ENCODE results near the gene CDCA7L. TPM values are rescaled to one million over a fixed set of nuclear protein-coding genes. Genes with fewer than 3 reads are reported as not detected.

Gene CDCA7L
- total RNA-seq, 1 donor: 31.5 TPM

- DNase-seq (ENCODE audit: low read depth): no peak
- no peak for TF ChIP-seq CTCF (IDR thresholded peaks at IDR 0.05; ENCODE audit: insufficient read depth, low read depth, low read length)
- H3K4me3 ChIP-seq (ENCODE audit: low read depth, low read length): no peak overlapping the region
Measured at GRCh38 chr7:21912931-21913780, 32.5 kb downstream of the CDCA7L start.

- no peak overlapping the region for H3K4me3 ChIP-seq (ENCODE audit: low read depth, low read length)
- DNase-seq (ENCODE audit: low read depth): peak; percentile 55
- TF ChIP-seq CTCF (IDR thresholded peaks at IDR 0.05; ENCODE audit: insufficient read depth, low read depth, low read length): no peak
Measured at GRCh38 chr7:21912305-21912704, 33.4 kb downstream of the CDCA7L start.

GRCh38 chr7:21911341-21911875, 34.3 kb downstream of the CDCA7L start:
- peak; percentile 89 for DNase-seq (ENCODE audit: low read depth)
- H3K4me3 ChIP-seq (ENCODE audit: low read depth, low read length): no peak overlapping the region
- TF ChIP-seq CTCF (IDR thresholded peaks at IDR 0.05; ENCODE audit: insufficient read depth, low read depth, low read length): no peak

GRCh38 chr7:21910253-21910652, 35.4 kb downstream of the CDCA7L start:
- no peak overlapping the region for H3K4me3 ChIP-seq (ENCODE audit: low read depth, low read length)
- TF ChIP-seq CTCF (IDR thresholded peaks at IDR 0.05; ENCODE audit: insufficient read depth, low read depth, low read length): no peak
- DNase-seq (ENCODE audit: low read depth): no peak

GRCh38 chr7:21908746-21909145, 37.0 kb downstream of the CDCA7L start:
- no peak for DNase-seq (ENCODE audit: low read depth)
- no peak for TF ChIP-seq CTCF (IDR thresholded peaks at IDR 0.05; ENCODE audit: insufficient read depth, low read depth, low read length)
- no peak overlapping the region for H3K4me3 ChIP-seq (ENCODE audit: low read depth, low read length)

GRCh38 chr7:21903020-21903786, 42.5 kb downstream of the CDCA7L start:
- no peak for TF ChIP-seq CTCF (IDR thresholded peaks at IDR 0.05; ENCODE audit: insufficient read depth, low read depth, low read length)
- H3K4me3 ChIP-seq (ENCODE audit: low read depth, low read length): no peak overlapping the region
- no peak for DNase-seq (ENCODE audit: low read depth)
